ENCODE measurements around the gene PRODH. TPM values are rescaled to one million over a fixed set of nuclear protein-coding genes. Genes with fewer than 3 reads are reported as not detected.
A peak's percentile ranks its signal among the peaks of the same experiment; 100 is the strongest.
"Not testable (repeated sequence)": the region's sequence is repeated elsewhere in the genome, so short reads cannot be mapped to it uniquely, and the experiment has no call there.

PRODH gene
- polyA plus RNA-seq, 3 donors: not detected

DNA sequence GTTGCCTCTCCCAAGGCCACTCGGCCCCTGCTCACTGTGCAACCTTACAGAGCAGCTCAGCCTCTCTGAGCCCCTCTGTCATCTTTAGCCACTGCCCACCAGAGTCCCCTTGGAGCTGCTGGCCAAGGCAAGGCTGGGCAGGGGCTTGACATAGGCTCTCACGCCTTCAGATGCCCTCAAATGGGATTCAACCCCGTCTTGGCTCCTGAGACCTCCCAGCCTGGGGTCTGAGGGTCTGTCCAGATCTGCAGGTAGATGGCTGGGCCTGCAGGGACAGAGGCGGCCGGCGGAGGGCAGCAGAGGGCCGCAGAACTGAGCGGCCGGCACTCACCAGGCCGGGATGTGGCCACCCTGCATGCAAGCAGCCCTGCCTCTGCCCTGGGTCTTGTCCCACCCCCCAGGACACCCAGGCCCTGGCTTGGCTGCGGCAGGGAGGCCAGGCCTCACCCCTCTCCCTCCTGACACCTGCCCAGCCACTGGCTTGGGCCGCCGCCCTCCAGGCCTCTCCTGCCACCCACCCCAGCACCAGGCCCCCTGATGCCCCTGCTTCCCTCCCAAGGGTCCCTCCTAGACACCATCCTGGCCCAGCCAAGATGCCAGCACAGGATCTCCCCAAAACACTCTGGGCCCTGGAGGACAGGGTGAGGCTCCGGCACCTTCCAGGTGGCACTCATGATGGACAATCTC is 18.4 kb upstream of the PRODH start:
- not testable (repeated sequence) for H3K79me2 ChIP-seq (ENCODE audit: insufficient read depth, low read length); H3K36me3 Mint-ChIP-seq; H4K20me1 ChIP-seq (ENCODE audit: insufficient read depth, low read length); H3K9me3 ChIP-seq (replicated peaks in 1 of 2; ENCODE audit: control insufficient read depth in 1 of 2, insufficient read depth in 1 of 2, low read length in 2 of 2); H3K4me3 ChIP-seq (replicated peaks in 1 of 3; ENCODE audit: low read depth in 2 of 3, low read length in 3 of 3); H3K27me3 Mint-ChIP-seq (ENCODE audit: low read depth in 3 of 3); H3K4me3 Mint-ChIP-seq; H3K27ac ChIP-seq (ENCODE audit: low read depth in 1 of 2, low read length in 2 of 2); H2AFZ ChIP-seq (ENCODE audit: insufficient read depth, low read depth, low read length, poor library complexity, severe bottlenecking); H3K4me2 ChIP-seq (replicated peaks; ENCODE audit: extremely low read depth, low read length, poor library complexity, severe bottlenecking); H3K9me3 Mint-ChIP-seq; H3K27ac Mint-ChIP-seq; H3K9ac ChIP-seq (ENCODE audit: insufficient read depth, low read length, poor library complexity, severe bottlenecking); H3K4me1 ChIP-seq (ENCODE audit: control insufficient read depth in 1 of 2, insufficient read depth in 2 of 2, low read length in 2 of 2); H3K27me3 ChIP-seq (ENCODE audit: control insufficient read depth in 2 of 2, insufficient read depth in 2 of 2, low read length in 2 of 2); H3K4me1 Mint-ChIP-seq; H3K36me3 ChIP-seq (replicated peaks in 1 of 2; ENCODE audit: control insufficient read depth in 1 of 2, insufficient read depth in 2 of 2, low read length in 2 of 2)
- DNase-seq: peak; percentile 7 to 46 (median 45)
- WGBS (ENCODE audit: insufficient coverage): 11% methylated on average over 11 of the region's 14 CpGs
- TF ChIP-seq, protein P1, sequence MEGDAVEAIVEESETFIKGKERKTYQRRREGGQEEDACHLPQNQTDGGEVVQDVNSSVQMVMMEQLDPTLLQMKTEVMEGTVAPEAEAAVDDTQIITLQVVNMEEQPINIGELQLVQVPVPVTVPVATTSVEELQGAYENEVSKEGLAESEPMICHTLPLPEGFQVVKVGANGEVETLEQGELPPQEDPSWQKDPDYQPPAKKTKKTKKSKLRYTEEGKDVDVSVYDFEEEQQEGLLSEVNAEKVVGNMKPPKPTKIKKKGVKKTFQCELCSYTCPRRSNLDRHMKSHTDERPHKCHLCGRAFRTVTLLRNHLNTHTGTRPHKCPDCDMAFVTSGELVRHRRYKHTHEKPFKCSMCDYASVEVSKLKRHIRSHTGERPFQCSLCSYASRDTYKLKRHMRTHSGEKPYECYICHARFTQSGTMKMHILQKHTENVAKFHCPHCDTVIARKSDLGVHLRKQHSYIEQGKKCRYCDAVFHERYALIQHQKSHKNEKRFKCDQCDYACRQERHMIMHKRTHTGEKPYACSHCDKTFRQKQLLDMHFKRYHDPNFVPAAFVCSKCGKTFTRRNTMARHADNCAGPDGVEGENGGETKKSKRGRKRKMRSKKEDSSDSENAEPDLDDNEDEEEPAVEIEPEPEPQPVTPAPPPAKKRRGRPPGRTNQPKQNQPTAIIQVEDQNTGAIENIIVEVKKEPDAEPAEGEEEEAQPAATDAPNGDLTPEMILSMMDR (IDR thresholded peaks at IDR 0.05): peak; percentile 77
- intact Hi-C loops (cut with micrococcal nuclease): loop anchor here (5.0 kb wide), 2 partner anchors 673 to 678 kb away; no protein-coding TSS in a partner anchor

DNA sequence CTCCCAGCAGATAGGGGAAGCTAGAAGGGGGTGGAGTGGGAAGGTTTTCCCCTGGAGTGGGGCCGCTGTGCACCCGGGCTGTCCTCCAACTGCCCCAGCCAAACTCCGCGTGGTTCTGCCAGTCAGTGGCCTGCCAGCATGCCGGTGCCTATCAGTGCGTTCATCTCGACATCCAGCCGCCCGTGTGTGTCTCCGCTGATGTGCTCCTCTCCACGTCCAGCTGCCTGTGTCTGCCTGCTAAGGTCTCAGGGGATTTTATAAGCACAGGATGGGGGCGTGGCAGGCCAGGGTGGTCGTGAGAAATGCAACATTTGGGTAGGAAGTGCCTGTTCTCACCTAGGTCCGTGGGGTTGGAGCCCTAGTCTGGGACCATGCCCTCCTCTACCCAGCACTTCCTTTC is 17.0 kb upstream of the PRODH start:
- not testable (repeated sequence) for H3K27ac ChIP-seq (ENCODE audit: low read depth in 1 of 2, low read length in 2 of 2); H3K27ac Mint-ChIP-seq; H3K9me3 ChIP-seq (replicated peaks in 1 of 2; ENCODE audit: control insufficient read depth in 1 of 2, insufficient read depth in 1 of 2, low read length in 2 of 2); H3K27me3 ChIP-seq (ENCODE audit: control insufficient read depth in 2 of 2, insufficient read depth in 2 of 2, low read length in 2 of 2); H2AFZ ChIP-seq (ENCODE audit: insufficient read depth, low read depth, low read length, poor library complexity, severe bottlenecking); H3K4me1 Mint-ChIP-seq; H3K27me3 Mint-ChIP-seq (ENCODE audit: low read depth in 3 of 3); H3K36me3 ChIP-seq (replicated peaks in 1 of 2; ENCODE audit: control insufficient read depth in 1 of 2, insufficient read depth in 2 of 2, low read length in 2 of 2); H3K36me3 Mint-ChIP-seq; H3K9ac ChIP-seq (ENCODE audit: insufficient read depth, low read length, poor library complexity, severe bottlenecking); H3K79me2 ChIP-seq (ENCODE audit: insufficient read depth, low read length); H3K4me3 Mint-ChIP-seq; H3K4me1 ChIP-seq (ENCODE audit: control insufficient read depth in 1 of 2, insufficient read depth in 2 of 2, low read length in 2 of 2); H4K20me1 ChIP-seq (ENCODE audit: insufficient read depth, low read length); DNase-seq; H3K4me3 ChIP-seq (replicated peaks in 1 of 3; ENCODE audit: low read depth in 2 of 3, low read length in 3 of 3); H3K4me2 ChIP-seq (replicated peaks; ENCODE audit: extremely low read depth, low read length, poor library complexity, severe bottlenecking); H3K9me3 Mint-ChIP-seq
- 40% methylated on average over 1 of the region's 14 CpGs for WGBS (ENCODE audit: insufficient coverage)
- intact Hi-C loops (cut with micrococcal nuclease): loop anchor here (5.0 kb wide), 2 partner anchors 674 to 679 kb away; no protein-coding TSS in a partner anchor

Measured in CD14-positive monocyte (primary cell).